MM.1S (cell line): Measurements from ENCODE around the gene OSBPL10.

ENCODE experiments used
- DNase-seq: peaks from one replicate; pipeline ENCODE4 v3.0.0-alpha.2; 2015
- H2AFZ ChIP-seq: fragments of 300-600 bp; sonication (generic); 2 replicates; pipeline ENCODE4 v1.6.0; 2016; ENCODE audit warnings: antibody characterized with exemption, low read length
- H3F3A ChIP-seq: fragments of 300-600 bp; sonication (generic); 2 replicates; pipeline ENCODE4 v1.6.1; 2016; ENCODE audit warnings: mild to moderate bottlenecking, antibody characterized with exemption, low read length, moderate library complexity, mixed read lengths; ENCODE audit not compliant: insufficient read depth
- H3K27ac ChIP-seq: fragments of 300-600 bp; sonication (generic); 2 replicates; pipeline ENCODE4 v1.5.1; 2016; ENCODE audit warnings: mild to moderate bottlenecking, low read length
- H3K27me3 ChIP-seq: fragments of 300-600 bp; sonication (generic); replicated peaks from 2 replicates; pipeline ENCODE4 v1.6.0; 2016; ENCODE audit warnings: low read length; ENCODE audit not compliant: insufficient read depth
- H3K36me3 ChIP-seq: fragments of 300-600 bp; sonication (generic); replicated peaks from 2 replicates; pipeline ENCODE4 v1.6.1; 2016; ENCODE audit warnings: mild to moderate bottlenecking, low read length, mixed read lengths; ENCODE audit not compliant: insufficient read depth
- H3K4me1 ChIP-seq: fragments of 300-600 bp; sonication (generic); 2 replicates; pipeline ENCODE4 v1.6.1; 2016; ENCODE audit warnings: low read length, mixed read lengths
- H3K4me2 ChIP-seq: fragments of 300-600 bp; sonication (generic); 2 replicates; pipeline ENCODE4 v1.6.0; 2016; ENCODE audit warnings: low read depth, low read length
- H3K4me3 ChIP-seq: fragments of 300-600 bp; sonication (generic); 2 replicates; pipeline ENCODE4 v1.5.1; 2016; ENCODE audit warnings: low read length, mixed read lengths
- H3K79me2 ChIP-seq: fragments of 300-600 bp; sonication (generic); 2 replicates; pipeline ENCODE4 v1.6.1; 2016; ENCODE audit warnings: mixed run types, low read length, mixed read lengths
- H3K9ac ChIP-seq: fragments of 300-600 bp; sonication (generic); 2 replicates; pipeline ENCODE4 v1.6.1; 2016; ENCODE audit warnings: low read length, mixed read lengths
- H3K9me2 ChIP-seq: fragments of 300-600 bp; sonication (generic); replicated peaks from 2 replicates; pipeline ENCODE4 v1.6.1; 2016; ENCODE audit warnings: mild to moderate bottlenecking, low read length, mixed read lengths; ENCODE audit not compliant: insufficient read depth
- H3K9me3 ChIP-seq: fragments of 300-600 bp; sonication (generic); replicated peaks from 2 replicates; pipeline ENCODE4 v1.6.1; 2016; ENCODE audit warnings: mild to moderate bottlenecking, low read length, mixed read lengths; ENCODE audit not compliant: insufficient read depth
- H4K20me1 ChIP-seq: fragments of 300-600 bp; sonication (generic); 2 replicates; pipeline ENCODE4 v1.6.1; 2016; ENCODE audit warnings: mild to moderate bottlenecking, low read length, moderate library complexity, mixed read lengths; ENCODE audit not compliant: insufficient read depth
- EZH2 ChIP-seq: fragments of 300-600 bp; sonication (generic); optimal IDR thresholded peaks from 2 replicates; pipeline ENCODE3; 2017; ENCODE audit warnings: low read depth, mild to moderate bottlenecking, antibody characterized with exemption, low read length, mixed read lengths
- EZH2phosphoT487 ChIP-seq: fragments of 300-600 bp; sonication (generic); IDR thresholded peaks from 2 replicates; pipeline ENCODE4 v1.6.1; 2018; ENCODE audit warnings: antibody characterized with exemption, low read length
- TF ChIP-seq, protein P1 (sequence below): fragments of 300-600 bp; sonication (generic); IDR thresholded peaks from 2 replicates; pipeline ENCODE4 v1.5.1; 2016; ENCODE audit warnings: antibody characterized with exemption, low read length, mixed read lengths

The OSBPL10 gene

DNA sequence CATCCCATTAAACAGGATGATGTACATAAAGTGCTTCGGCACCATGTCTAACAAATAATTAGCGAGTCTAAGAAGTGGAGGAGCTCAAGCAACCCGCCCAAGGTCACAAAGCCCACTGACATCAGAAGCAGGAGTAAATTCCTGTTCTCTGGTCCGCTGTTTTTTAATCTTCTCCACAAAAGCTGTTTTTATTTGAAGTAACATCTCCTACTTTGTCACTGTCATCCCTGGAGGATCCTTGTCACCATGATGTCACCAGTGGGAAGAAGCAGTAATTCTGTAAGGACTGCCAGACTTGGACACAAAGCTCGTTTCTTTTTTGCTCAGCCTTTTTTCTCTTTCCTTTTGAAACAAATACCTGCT is 232.1 kb downstream of the OSBPL10 start:
- Histone ChIP-seq H3K4me2 (no peak overlapping the region), H3K27me3 (no peaks in the 10 kb centered on the region), H3K9me3 (no peaks in the 10 kb centered on the region), H3K9me2 (no peaks in the 10 kb centered on the region), H3K27ac (no peak overlapping the region), H3K9ac (no peak overlapping the region), H3F3A (no peaks in the 10 kb centered on the region; the same call in 1 of the 2 replicates), H3K79me2 (no peaks in the 10 kb centered on the region), H3K4me3 (no peak overlapping the region), H3K4me1 (peaks cover 5% of the 10 kb centered on the region), H2AFZ (no peak overlapping the region), H3K36me3 (no peaks in the 10 kb centered on the region), H4K20me1 (no peaks in the 10 kb centered on the region)
- TF ChIP-seq EZH2phosphoT487 (no peak), EZH2 (no peak)
- TF ChIP-seq, protein P1, sequence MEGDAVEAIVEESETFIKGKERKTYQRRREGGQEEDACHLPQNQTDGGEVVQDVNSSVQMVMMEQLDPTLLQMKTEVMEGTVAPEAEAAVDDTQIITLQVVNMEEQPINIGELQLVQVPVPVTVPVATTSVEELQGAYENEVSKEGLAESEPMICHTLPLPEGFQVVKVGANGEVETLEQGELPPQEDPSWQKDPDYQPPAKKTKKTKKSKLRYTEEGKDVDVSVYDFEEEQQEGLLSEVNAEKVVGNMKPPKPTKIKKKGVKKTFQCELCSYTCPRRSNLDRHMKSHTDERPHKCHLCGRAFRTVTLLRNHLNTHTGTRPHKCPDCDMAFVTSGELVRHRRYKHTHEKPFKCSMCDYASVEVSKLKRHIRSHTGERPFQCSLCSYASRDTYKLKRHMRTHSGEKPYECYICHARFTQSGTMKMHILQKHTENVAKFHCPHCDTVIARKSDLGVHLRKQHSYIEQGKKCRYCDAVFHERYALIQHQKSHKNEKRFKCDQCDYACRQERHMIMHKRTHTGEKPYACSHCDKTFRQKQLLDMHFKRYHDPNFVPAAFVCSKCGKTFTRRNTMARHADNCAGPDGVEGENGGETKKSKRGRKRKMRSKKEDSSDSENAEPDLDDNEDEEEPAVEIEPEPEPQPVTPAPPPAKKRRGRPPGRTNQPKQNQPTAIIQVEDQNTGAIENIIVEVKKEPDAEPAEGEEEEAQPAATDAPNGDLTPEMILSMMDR: no peak
- no peak for DNase-seq

DNA sequence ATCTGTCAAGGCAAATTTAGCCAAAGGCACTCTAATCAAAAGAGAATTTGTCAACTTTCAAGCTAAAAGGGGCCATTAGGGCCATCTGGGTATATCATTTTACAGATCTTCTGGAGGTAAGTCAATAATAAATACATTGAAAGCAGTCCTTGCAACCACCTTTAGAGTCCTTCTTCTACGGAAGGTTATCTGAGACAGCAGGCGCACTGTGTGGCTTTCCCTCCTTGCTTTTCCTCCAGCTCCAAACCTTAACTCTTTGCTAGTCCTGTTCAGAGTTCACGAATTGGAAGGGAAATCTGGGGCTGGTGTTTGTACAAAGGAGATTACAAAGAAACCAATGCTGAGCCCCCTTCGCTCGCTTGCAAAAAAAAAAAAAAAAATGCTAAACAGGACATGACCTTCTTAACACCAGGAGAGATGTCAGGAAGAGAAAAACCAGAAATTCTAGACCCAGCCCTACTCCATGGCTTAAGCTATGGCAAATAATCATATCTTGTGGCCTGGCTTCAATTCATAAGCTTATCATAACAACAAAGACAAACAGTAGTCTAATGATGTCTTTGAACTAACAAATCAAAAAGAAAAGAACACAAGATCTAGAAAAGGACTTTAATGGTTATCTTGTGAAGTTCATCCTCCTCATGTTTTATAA is 232.7 kb downstream of the OSBPL10 start:
- Histone ChIP-seq H4K20me1 (no peaks in the 10 kb centered on the region), H3K9ac (no peak overlapping the region), H3K27me3 (no peaks in the 10 kb centered on the region), H2AFZ (no peak overlapping the region), H3K4me3 (no peak overlapping the region), H3K4me1 (no peaks in the 10 kb centered on the region), H3K4me2 (no peak overlapping the region), H3K9me2 (no peaks in the 10 kb centered on the region), H3K9me3 (no peaks in the 10 kb centered on the region), H3K36me3 (no peaks in the 10 kb centered on the region), H3F3A (no peaks in the 10 kb centered on the region), H3K27ac (no peak overlapping the region), H3K79me2 (no peaks in the 10 kb centered on the region)
- DNase-seq: no peak
- TF ChIP-seq, protein P1: no peak
- TF ChIP-seq EZH2phosphoT487 (no peak), EZH2 (no peak)

DNA sequence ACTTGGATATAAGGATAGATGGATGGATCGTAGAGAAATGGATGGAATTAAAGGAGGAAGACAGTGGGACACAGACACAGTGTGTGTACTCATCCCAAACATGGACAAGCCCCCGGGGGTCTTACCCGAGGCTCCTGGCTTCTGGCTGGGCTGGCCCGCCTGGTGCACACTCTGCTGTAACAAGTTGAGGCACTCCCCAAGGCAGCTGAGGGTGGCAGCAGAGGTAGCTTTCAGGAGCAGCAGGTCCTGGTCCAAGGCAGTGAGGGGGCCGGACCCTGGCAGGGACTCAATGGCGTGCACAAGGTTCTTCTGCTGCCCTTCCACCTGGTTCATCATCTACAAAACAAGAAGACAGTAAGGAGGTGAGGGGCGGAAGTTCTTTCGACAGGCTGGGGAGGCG is 233.3 kb downstream of the OSBPL10 start:
- H4K20me1 ChIP-seq: no peaks in the 10 kb centered on the region
- H3F3A ChIP-seq: no peaks in the 10 kb centered on the region
- TF ChIP-seq EZH2 (no peak), EZH2phosphoT487 (no peak)
- TF ChIP-seq, protein P1: no peak
- no peak overlapping the region for H3K27ac ChIP-seq
- no peaks in the 10 kb centered on the region for H3K4me1 ChIP-seq
- H3K4me2 ChIP-seq: no peak overlapping the region
- no peak overlapping the region for H2AFZ ChIP-seq
- DNase-seq: no peak
- no peaks in the 10 kb centered on the region for H3K79me2 ChIP-seq
- H3K27me3 ChIP-seq: no peaks in the 10 kb centered on the region
- no peaks in the 10 kb centered on the region for H3K9me2 ChIP-seq
- H3K9me3 ChIP-seq: no peaks in the 10 kb centered on the region
- no peak overlapping the region for H3K9ac ChIP-seq
- no peak overlapping the region for H3K4me3 ChIP-seq
- no peaks in the 10 kb centered on the region for H3K36me3 ChIP-seq
